Right lobe of liver (tissue), 6 donors: Measurements from ENCODE around the gene STX4. TPM values are rescaled to one million over a fixed set of nuclear protein-coding genes. Genes with fewer than 3 reads are reported as not detected.

Source experiments
- ATAC-seq, 4 donors: fragments of 200-7000 bp; cut with Tn5 transposase; one replicate each; pipeline ENCODE4 v1.9.1; 2020; ENCODE audit warnings: mild to moderate bottlenecking in 4 of 4, moderate library complexity in 4 of 4
- DNase-seq, 3 donors: peaks; one replicate each; pipeline ENCODE4 v3.0.0-alpha.2; 2020
- H3K27ac ChIP-seq, 3 donors: fragments of 200-600 bp; one replicate each; pipeline ENCODE4 v1.8.0; 2022
- H3K27me3 ChIP-seq, 2 donors: fragments of 200-600 bp; one replicate each; pipeline ENCODE4 v1.8.0; 2022
- H3K36me3 ChIP-seq, 4 donors: fragments of 200-600 bp; sonication (generic) in 1 of 4; one replicate each; pipeline versions ENCODE4 v1.5.1 to v1.8.0; 2017 to 2022; ENCODE audit warnings: control low read depth in 1 of 4
- H3K4me1 ChIP-seq, 4 donors: fragments of 200-600 bp; sonication (generic) in 1 of 4; one replicate each; pipeline versions ENCODE4 v1.5.1 to v1.8.0; 2017 to 2022; ENCODE audit warnings: control low read depth in 1 of 4
- H3K4me3 ChIP-seq, 3 donors: fragments of 200-600 bp; one replicate each; pipeline ENCODE4 v1.8.0; 2022
- H3K9me3 ChIP-seq, 4 donors: fragments of 200-600 bp; sonication (generic) in 1 of 4; one replicate each; pipeline versions ENCODE4 v1.5.1 to v1.8.0; 2017 to 2022; ENCODE audit warnings: control low read depth in 1 of 4
- POLR2A ChIP-seq: fragments of 450-650 bp; IDR thresholded peaks from one replicate; pipeline ENCODE4 v1.6.1; 2017; ENCODE audit warnings: antibody characterized with exemption, mild to moderate bottlenecking
- WGBS: methylation state at CpG from one replicate; pipeline ENCODE4 v1.1.6; 2018; ENCODE audit warnings: low coverage, low lambda C conversion rate; ENCODE audit not compliant: insufficient coverage; ENCODE audit errors: missing lambda C conversion rate; 5-methylcytosine and 5-hydroxymethylcytosine counted together
- intact Hi-C, 2 donors: fragments of 100-400 bp; cut with DNase I; formaldehyde crosslinking; loops; one replicate each; pipeline versions ENCODE4 v1.11.2 to v1.14.1; 2022
- total RNA-seq, 6 experiments: library from RNA; depleted of rRNA in 2 of 6; stranded (reverse); fragments of >200 nt in 2 of 6; fragmentation: NEBNext Ultra II Directional in 3 of 6; extraction: Animal tissue kit (Norgen Biotek cat#: 25700) in 3 of 6; gene quantifications; one replicate each; pipeline versions ENCODE4 v1.1.0 to v1.2.4, GENCODE V29; 2016 to 2023
- TF ChIP-seq, protein P1 (sequence below), 4 donors: fragments of 200-600 bp in 3 of 4; fragments of 450-650 bp in 1 of 4; IDR thresholded peaks; one replicate each; pipeline versions ENCODE4 v1.5.1 to v1.8.0; 2016 to 2022; ENCODE audit warnings: antibody characterized with exemption in 4 of 4, mild to moderate bottlenecking in 2 of 4
- donor health status: DM: no; HTN: yes; CAD: no.
- donor health status: DM: no; HTN: no; CAD: no.
- donor health status: DM: no; HTN: no; CAD: no.
- donor health status: DM: no; HTN: yes; CAD: no.
- donor health status: DM: no; HTN: yes; CAD: no.

Gene STX4
- total RNA-seq, 6 experiments from 2014 or later, result 18.8 to 52.8 (median 23.6) TPM

DNA sequence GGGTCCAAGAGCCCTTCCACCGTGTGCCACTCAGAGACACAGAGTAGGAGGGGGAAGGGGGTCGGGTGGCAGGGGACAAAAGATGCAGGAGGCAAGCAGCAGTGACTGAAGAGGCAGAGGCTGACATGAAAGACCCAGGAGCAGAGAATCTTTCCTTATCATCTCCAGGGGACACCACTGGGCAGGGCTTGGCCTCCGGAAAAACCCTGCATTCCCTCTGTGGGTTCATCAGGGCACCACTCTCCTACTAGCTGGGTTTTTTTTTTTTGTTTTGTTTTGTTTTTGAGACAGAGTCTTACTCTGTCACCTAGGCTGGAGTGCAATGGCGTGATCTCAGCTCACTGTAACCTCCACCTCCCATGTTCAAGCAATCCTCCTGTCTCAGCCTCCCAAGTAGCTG lies 2.1 kb upstream of the STX4 start:
- intact Hi-C loops, result no loop called here

DNA sequence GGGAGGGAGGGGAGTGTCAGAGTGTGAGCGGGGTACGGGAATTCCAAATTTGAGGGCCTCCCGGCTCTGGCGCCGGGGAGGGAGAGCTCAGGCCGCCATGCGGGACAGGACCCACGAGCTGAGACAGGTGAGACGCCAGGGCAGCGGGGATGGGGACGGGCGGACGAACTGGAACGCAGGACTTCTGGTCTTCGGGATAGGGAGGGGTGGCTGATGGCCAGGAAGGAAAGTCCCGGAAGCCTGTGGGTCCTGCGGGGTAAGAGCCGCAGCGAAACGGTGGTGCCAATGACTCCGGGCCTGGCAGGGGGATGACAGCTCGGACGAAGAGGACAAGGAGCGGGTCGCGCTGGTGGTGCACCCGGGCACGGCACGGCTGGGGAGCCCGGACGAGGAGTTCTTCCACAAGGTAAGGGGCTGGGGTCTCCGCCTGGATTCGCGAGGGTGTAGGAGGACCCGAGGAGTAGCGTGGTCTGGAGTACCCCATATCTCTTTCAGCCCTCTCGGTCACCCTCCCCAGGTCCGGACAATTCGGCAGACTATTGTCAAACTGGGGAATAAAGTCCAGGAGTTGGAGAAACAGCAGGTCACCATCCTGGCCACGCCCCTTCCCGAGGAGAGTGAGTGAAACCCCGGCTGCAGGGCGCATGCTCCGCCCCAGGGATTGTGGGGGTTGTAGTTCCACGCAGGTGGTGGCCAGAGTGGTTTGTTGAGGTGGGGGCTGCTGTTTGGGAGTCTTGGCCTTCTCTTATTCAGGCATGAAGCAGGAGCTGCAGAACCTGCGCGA lies 543 bp downstream of the STX4 start:
- H3K4me1 ChIP-seq, result peaks cover 0 to 11% (median 5%) of the 10 kb centered on the region in 4 donors
- H3K27ac ChIP-seq, result peak overlapping the region; percentile 87 to 98 (median 97)
- no peaks in the 10 kb centered on the region for H3K27me3 ChIP-seq
- peak; percentile 80 to 85 (median 82) for ATAC-seq
- no peaks in the 10 kb centered on the region for H3K9me3 ChIP-seq
- WGBS, result 0% methylated on average over 21 of the region's 47 CpGs
- peak overlapping the region; percentile 73 to 95 (median 81) for H3K4me3 ChIP-seq
- intact Hi-C loops, result no loop called here
- H3K36me3 ChIP-seq, result peaks cover 3 to 29% (median 6%) of the 10 kb centered on the region in 4 donors
- TF ChIP-seq, protein P1, sequence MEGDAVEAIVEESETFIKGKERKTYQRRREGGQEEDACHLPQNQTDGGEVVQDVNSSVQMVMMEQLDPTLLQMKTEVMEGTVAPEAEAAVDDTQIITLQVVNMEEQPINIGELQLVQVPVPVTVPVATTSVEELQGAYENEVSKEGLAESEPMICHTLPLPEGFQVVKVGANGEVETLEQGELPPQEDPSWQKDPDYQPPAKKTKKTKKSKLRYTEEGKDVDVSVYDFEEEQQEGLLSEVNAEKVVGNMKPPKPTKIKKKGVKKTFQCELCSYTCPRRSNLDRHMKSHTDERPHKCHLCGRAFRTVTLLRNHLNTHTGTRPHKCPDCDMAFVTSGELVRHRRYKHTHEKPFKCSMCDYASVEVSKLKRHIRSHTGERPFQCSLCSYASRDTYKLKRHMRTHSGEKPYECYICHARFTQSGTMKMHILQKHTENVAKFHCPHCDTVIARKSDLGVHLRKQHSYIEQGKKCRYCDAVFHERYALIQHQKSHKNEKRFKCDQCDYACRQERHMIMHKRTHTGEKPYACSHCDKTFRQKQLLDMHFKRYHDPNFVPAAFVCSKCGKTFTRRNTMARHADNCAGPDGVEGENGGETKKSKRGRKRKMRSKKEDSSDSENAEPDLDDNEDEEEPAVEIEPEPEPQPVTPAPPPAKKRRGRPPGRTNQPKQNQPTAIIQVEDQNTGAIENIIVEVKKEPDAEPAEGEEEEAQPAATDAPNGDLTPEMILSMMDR (IDR thresholded peaks at IDR 0.05), result no peak
- TF ChIP-seq POLR2A, result peak; percentile 87
- DNase-seq, result peak; percentile 95 to 96 (median 96)

More for the DNA sequence above, 2.1 kb upstream of the STX4 start:
- Histone ChIP-seq H3K4me3 (no peak overlapping the region), H3K27me3 (no peaks in the 10 kb centered on the region), H3K27ac (no peak overlapping the region), H3K36me3 (peaks cover 3 to 13% (median 4%) of the 10 kb centered on the region in 4 donors), H3K4me1 (peaks cover 0 to 11% (median 5%) of the 10 kb centered on the region in 4 donors), H3K9me3 (no peaks in the 10 kb centered on the region)
- TF ChIP-seq POLR2A, result no peak
- TF ChIP-seq, protein P1 (IDR thresholded peaks at IDR 0.05), result no peak
- ATAC-seq, result no peak
- no peak for DNase-seq
- 92% methylated on average over 2 of the region's 4 CpGs for WGBS

DNA sequence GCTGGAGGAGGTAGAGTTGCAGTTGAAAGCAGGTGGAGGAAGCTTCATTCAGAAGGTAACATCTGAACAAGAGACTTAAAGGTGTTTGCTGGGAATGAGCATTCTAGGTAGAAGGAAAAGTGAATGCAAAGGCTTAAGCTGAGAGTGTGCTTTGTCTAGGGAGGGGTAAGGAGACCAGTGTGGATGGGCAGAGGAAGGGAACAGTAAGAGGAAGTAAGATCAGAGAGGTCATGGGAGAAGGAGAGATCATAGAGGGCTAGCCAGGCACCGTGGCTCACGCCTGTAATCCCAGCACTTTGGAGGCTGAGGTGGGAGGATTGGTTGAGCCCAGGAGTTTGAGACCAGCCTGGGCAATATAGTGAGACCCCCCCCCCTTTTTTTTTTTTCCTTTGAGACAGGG lies 3.3 kb downstream of the STX4 start:
- no peaks in the 10 kb centered on the region for H3K9me3 ChIP-seq
- intact Hi-C loops, result no loop called here
- TF ChIP-seq, protein P1 (IDR thresholded peaks at IDR 0.05), result no peak
- TF ChIP-seq POLR2A, result no peak
- no peak overlapping the region for H3K4me3 ChIP-seq
- WGBS, result 60% methylated on average over 1 of the region's 2 CpGs
- H3K27ac ChIP-seq, result no peak overlapping the region
- peaks cover 4 to 45% (median 14%) of the 10 kb centered on the region in 4 donors for H3K36me3 ChIP-seq
- no peak for DNase-seq
- no peaks in the 10 kb centered on the region for H3K27me3 ChIP-seq
- peaks cover 0 to 11% (median 5%) of the 10 kb centered on the region in 4 donors for H3K4me1 ChIP-seq
- no peak for ATAC-seq

DNA sequence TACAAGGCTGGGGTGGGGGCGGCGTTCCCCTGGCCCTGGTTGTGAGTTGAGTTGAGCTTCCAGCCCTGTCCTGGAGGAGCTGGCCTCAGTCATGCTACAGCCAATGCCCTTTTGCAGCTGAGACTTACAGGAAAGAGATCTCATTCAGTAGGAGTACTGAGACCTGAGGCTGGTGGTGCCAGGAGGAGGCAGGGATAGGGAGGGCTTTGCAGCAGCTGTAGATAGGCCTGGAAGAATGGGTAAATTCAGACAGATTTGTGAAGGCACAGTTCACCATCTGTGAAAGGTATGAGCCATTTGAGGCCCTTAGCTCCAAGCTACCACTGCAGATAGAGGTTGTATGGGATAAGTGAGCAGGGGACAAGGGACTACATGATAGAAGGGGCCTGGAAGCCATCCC lies 5.6 kb downstream of the STX4 start:
- DNase-seq, result no peak
- H3K27me3 ChIP-seq, result no peaks in the 10 kb centered on the region
- no peak overlapping the region for H3K4me3 ChIP-seq
- intact Hi-C loops, result no loop called here
- TF ChIP-seq, protein P1 (IDR thresholded peaks at IDR 0.05), result no peak
- no peak for TF ChIP-seq POLR2A
- peaks cover 4 to 53% (median 19%) of the 10 kb centered on the region in 4 donors for H3K36me3 ChIP-seq
- no peaks in the 10 kb centered on the region for H3K9me3 ChIP-seq
- peaks cover 0 to 17% (median 3%) of the 10 kb centered on the region in 4 donors for H3K4me1 ChIP-seq
- 100% methylated on average over 2 of the region's 2 CpGs for WGBS
- no peak overlapping the region for H3K27ac ChIP-seq
- no peak for ATAC-seq
